HG03457 (cell line): ENCODE data around the gene ATM.
A peak's percentile ranks its signal among the peaks of the same experiment; 100 is the strongest.
"Not testable (repeated sequence)": the region's sequence is repeated elsewhere in the genome, so short reads cannot be mapped to it uniquely, and the experiment has no call there.

Experiments
- ATAC-seq: cut with Tn5 transposase; IDR thresholded peaks from one replicate; pipeline ENCODE4 v1.9.1; 2021; ENCODE audit warnings: moderate number of reproducible peaks; ENCODE audit not compliant: unreplicated experiment

ATM gene

DNA sequence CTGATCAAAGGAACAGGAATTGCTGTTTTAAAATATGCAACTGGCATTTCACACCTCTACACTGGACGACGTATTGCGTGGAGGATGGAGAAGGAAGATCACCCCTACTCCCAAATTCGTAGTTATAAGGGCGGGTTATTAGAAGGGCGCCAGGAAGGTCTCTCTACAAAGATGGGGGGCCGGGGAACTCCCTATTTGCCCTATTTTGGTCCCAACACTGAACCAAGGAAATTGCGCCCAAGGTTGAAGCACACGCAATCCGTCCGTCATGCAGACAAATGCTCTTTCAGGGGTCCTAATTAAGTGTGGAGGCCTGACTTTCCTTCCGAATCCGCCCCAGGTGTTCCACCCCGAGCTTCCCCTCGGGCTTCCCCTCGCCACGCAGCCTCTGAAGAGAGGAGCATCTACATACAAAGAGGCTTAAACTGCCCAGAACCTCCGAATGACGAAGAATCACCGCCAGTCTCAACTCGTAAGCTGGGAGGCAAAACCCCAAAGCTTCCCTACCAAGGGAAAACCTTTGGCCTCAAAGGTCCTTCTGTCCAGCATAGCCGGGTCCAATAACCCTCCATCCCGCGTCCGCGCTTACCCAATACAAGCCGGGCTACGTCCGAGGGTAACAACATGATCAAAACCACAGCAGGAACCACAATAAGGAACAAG, 825 bp upstream of the ATM start:
- ATAC-seq: peak; percentile 0

DNA sequence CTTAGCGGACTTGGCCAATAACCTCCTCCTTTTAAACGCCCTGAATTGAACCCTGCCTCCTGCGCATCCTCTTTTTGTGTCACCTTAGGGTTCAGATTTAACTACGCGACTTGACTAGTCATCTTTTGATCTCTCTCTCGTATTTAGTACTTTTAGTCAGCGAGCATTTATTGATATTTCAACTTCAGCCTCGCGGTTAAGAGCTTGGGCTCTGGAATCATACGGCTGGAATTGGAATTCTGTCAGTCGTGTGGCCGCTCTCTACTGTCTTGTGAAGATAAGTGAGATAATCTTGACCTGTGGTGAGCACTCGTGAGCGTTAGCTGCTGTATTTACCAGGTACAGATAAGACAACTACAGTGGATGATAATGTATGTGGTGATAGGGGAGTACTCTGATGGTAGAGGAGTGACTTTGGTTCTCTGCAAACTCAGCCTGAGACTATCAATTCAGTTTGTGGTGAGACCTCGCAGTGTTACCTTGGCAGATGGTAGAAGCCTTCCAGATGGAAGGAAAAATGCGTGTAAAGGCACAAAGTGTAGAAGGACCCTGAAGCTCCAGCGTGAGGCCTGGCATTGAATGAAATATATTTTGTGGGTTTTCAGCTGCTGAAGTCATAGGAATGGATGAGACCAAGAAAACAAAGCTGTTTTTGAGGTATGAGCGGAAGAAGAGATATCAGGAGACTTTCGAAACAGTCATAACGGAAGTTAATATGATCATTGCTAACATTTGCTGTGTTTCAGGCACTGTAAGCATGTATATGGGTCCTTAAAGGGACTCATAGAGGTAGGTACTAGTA, 682 bp downstream of the ATM start:
- ATAC-seq: no peak

DNA sequence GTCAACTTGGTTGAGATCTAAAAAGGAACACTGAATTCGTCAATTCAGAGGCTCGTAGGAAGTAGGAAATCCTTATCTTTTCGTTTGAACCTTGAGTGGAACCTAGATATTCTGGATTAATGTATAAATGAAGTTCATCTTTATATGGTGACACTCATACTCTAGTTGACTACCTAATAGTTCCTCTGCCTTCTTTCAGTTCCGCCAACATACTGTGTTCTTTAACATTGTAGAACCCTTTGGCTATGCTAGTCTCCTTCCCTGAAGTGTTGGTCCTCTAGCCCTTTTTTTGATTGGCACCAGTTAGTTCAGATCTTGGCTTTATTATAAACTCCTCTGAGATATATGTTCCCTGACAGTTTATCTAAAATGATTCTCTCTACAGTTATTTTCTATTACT, 1.5 kb downstream of the ATM start:
- ATAC-seq: no peak

DNA sequence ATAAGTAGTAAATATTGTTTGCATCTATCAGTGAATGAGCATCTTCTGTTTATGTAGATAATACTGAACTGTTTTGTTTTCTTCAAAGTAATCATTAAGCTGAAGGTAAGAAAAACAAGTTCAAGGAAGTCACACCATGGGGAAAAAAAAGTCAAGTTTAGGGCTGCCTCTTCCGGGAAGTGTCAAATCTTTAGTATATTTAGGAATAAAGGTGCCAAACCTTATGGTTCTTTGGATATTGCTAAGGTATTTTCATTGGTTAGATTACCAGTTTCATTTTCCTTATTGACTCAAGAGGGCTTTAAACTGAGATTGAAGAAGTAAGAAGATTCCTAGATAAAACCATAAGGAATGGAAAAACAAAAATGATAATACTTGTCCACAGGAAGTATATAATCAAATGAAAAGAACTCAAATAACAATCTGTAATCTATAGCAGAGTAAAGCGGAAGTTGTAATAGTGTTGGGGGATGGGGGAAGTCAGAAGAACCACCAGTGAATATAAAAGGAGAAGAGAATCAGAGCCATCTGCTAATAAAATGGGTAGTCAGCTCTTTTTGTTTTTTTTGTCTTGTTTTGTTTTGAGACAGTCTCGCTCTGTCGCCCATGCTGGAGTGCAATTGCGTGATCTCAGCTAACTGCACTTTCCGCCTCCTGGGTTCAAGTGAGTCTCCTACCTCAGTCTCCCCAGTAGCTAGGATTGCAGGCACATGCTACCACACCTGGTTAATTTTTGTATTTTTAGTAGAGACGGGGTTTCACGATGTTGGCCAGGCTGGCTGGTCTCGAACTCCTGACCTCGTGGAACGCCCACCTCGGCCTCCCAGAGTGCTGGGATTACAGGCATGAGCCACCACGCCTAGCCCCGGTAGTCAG, 2.3 kb downstream of the ATM start:
- ATAC-seq: no peak

DNA sequence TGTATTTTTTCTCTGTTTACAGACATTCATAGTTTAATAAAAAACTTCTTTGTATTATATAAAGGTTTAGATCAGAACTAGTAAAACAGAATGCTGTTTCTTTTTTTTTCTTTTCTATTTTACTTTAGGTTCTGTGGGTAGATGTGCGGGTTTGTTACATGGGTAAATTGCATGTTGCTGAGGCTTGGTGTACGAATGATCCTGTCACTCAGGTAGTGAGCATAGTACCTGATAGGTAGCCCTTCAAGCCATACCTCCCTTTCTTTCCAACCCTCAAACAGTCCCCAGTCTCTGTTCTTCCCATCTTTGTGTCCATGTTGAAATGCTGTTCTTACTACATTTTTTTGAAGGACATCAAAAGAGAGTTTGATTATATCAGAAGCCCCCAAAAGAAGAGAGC, 3.2 kb downstream of the ATM start:
- no peak for ATAC-seq

DNA sequence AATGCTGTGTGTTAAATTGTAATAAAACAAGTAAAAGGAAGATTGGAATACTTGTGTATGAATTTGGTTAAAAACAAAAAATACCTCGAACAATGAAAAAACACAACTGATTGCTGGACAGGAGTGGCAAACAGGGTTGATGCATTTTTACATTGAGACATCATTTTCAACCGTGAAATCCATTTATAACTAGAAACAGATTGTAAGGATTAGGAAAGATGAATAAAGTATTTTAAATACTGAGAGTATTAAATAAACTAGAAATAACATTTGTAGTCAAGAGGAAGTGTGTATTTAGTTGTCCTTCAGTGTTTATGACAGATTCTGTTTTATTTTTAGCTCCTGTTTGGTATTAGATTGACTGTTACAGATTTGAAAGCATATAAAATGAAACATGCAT, 5.4 kb downstream of the ATM start:
- ATAC-seq: no peak

DNA sequence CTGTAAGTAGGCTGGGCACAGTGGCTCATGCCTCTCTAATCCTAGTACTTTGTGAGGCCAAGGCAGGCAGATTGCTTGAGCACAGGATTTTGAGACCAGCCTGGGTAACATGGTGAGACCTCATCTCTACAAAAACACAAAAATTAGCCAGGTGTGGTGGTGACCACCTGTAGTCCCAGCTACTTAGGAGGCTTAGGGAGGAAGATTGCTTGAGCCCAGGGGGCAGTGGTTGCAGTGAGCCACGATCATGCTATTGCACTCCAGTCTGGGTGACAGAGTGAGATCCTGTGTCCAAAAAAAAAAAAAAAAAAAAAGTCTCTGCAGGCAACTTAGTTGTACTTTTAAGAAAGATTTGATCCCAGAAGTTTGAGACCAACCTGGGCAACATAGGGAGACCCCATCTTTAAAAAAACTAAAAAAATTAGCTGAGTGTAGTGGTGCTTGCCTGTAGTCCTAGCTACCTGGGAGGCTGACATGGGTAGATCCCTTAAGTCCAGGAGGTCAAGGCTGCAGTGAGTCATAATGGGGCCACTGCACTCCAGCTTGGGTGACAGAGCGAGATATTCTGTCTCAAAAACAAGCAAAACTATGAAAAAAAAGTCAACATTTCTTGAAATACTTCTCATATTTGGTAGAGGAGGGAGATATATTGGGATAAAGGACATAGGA, 10.5 kb downstream of the ATM start:
- ATAC-seq: no peak

DNA sequence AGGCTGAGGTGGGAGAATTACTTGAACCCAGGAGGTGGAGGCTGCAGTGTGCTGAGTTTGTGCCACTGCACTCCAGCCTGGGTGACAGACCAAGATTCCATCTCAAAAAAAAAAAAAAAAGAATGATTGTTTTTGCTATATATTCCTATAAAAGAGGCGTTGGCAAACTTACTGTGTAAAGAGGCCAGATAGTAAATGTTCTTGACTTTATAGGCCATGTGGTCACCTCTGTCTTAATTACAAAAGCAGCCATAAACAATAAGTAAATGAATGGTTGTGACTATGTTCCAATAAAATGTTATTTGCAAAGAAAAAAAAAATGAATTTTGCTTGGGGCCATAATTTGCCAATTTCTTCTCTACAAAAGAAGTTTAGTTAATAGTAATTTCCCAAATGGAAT, 12.3 kb downstream of the ATM start:
- no peak for ATAC-seq

DNA sequence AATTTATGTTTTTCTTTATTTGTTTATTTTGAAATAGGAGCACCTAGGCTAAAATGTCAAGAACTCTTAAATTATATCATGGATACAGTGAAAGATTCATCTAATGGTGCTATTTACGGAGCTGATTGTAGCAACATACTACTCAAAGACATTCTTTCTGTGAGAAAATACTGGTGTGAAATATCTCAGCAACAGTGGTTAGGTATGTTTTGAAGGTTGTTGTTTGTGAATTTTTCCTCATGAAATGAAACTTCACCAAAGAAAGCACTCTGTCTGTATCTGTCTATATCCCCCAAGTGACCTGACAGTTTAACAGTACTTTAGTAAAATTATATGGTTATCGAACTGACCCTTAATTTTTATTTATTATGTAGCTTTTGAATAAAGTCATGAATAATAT, 12.8 kb downstream of the ATM start:
- ATAC-seq: no peak

DNA sequence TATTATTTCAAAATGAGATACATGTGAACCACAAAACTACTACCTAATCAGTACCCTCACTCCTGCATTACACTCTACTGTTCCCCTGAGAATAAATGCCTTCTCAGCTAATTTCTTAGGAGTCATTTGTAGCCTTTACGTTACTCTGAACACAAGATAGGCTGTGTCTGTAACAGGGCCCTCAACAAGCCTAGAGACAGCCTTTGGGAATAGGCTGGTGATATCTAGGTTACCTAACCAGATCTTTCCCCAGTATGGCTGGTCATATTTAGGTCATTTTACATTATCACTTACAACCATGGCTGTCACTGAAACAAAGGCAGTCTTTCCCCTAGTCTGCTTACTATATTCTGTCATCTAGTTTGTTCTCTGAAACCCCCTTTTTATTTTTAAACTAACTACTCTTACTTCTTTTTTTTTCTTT, 14.2 kb downstream of the ATM start:
- ATAC-seq: peak; percentile 43

DNA sequence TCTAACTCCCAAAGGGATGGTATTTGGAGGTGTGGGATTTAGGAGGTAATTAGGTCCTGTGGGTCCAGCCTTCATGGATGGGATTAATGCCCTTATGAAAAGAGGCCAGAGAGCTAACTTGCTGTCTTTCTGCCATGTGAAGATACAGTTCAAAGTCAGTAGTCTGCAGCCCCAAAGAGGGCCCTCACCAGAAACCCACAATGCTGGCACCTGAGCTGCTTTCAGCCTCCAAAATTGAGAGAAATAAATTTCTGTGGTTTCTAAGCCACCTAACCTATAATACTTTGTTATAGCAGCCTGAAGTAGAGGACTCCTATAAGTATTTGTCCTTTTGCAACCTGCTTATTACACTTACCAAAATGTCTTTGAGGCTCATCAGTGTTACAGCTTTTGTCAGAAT, 16.2 kb downstream of the ATM start:
- no peak for ATAC-seq

DNA sequence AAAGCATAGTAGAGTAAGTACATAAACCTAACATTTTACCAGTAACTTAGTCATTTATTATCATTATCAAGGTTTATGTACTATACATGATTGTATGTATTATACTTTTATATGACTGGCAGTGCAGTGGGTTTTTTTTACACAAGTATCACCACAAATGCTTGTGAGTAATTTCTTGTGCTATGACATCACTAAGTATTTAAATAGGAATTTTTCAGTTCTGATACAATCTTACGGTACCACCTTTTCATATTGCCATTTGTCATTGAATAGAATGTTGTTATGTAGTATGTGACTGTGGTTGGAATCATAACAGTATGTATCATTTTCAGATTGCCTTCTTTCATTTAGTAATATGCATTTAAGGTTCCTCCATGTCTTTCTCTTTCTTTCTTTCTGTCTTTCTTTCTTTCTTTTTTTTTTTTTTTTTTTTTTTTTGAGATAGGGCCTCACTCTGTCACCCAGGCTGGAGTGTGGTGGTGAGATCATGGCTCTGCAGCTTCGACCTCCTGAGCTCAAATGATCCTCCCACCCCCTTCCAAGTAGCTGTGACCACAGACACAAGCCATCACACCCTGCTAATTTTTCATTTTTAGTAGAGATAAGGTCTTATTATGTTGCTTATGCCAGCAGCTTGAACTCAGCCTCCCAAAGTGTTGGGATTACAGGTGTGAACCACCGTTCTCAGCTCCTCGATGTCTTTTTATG, 18.6 kb downstream of the ATM start:
- ATAC-seq: no peak

DNA sequence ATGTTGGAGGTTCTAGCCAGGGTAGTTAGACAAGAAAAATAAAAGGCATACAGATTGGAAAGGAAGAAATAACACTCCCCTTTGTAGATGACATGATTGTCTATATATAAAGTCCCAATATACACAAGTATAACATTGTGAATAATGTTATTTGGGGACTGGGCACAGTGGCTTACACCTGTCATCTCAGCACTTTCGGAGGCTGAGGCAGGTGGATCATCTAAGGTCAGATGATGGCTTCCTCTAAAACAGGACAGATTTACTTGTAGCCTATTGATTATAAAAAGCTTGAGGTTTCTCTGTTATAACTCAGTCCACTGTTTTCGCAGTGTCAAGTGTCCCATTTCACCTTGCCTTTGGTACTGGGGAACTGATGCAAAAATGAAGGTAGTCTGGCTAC, 19.6 kb downstream of the ATM start:
- ATAC-seq: no peak

DNA sequence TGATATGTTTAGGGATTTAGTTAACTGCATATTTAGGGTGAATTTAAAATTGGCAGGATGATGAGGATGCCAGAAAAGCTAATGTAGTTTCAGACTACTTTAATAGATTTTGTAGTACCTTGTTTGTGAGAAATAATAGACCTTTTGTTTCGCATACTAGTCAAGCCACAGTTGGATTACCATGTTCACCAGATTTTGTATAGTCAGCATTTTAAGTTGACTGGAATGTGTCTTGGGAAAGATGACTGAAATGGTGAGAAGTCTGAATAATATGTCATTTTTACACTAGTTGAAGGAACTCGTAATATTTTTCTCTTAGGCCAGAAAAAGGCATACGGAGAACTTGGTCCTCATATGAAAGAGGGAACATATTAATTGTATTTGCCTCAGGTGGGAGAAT, 23.4 kb downstream of the ATM start:
- no peak for ATAC-seq

DNA sequence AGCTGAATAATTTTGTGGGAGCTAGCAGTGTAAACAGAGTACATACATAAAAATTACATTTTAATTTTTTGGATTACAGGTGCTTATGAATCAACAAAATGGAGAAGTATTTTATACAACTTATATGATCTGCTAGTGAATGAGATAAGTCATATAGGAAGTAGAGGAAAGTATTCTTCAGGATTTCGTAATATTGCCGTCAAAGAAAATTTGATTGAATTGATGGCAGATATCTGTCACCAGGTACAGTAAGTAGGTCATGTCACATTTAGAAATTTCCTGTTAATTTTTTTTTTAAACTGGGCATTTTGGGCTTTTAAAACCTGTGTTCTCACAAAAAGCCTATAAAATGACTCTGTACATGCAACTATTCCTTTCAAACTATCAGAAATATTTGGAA, 24.0 kb downstream of the ATM start:
- no peak for ATAC-seq

DNA sequence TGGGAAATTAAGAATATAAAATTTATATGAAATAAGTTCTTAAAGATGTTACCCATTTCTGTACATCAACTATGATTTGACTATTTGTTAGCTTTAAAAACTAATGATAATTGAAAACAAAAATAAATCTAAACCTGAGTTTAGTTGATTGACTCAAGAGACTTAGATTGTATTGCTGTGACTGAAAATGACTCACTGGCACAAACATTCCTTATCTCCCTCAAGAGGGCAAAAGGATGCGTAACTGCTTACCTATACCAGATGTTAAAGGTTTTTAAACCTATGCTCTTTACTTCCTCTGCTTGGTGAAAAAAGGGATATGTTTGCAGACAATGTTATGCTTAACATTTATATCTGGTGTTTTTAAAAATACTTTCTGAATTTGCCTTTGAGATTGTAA, 30.3 kb downstream of the ATM start:
- ATAC-seq: no peak

DNA sequence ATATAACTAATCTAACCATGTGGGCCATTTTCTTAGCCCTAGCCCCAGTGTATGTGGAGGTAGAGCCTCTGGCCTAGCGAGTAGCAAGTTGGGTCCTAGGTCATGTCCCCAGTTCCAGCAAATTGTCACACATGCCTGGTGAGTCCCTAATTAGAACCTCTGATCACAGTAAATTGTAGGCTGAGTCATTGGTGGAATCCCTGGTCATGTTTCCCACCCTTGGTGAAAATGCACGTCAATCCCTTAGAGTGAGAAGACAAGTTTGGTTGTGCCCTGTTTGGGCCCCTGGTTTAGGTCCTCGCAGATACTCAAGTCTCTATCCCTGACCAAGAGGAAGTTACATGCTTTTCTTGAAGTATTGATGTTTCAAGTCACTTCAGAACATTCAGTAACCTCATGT, 46.7 kb downstream of the ATM start:
- ATAC-seq: no peak

DNA sequence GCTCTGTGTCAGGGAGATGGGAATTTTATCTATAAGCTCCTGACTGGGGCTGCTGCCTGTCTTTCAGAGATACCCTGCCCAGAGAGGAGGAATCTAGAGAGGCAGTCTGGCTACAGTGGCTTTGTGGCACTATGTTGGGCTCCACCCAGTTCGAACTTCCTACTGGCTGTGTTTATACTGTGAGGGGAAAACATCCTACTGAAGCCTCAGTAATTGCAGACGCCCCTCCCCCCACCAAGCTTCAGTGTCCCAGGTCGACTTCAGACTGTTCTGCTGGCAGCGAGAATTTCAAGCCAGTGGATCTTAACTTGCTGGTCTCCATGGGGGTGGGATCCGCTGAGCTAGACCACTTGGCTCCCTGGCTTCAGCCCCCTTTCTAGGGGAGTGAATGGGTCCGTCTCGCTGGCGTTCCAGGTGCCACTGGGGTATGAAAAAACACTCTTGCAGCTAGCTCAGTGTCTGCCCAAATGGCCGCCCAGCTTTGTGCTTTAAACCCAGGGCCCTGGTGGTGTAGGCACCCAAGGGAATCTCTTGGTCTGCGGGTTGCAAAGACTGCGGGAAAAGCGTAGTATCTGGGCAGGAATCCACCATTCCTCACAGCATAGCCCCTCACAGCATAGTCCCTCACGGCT, 54.2 kb downstream of the ATM start:
- not testable (repeated sequence) for ATAC-seq

DNA sequence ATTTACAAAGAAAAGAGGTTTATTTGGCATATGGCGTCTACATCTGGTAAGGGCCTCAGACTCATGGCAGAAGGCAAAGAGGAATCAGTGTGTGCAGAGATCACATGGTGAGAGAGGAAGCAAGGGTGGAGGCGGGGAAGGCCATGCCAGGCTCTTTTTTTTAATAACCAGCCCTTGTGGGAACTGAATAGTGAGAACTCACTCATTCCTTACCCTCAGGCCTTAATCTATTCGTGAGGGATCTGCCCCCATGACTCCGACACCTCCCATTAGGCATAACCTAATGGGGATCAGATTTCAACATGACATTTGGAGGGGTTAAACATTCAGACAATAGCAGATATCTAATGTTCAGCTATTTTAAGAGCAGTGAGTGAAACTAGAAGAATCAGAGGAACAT, 55.7 kb downstream of the ATM start:
- no peak for ATAC-seq

DNA sequence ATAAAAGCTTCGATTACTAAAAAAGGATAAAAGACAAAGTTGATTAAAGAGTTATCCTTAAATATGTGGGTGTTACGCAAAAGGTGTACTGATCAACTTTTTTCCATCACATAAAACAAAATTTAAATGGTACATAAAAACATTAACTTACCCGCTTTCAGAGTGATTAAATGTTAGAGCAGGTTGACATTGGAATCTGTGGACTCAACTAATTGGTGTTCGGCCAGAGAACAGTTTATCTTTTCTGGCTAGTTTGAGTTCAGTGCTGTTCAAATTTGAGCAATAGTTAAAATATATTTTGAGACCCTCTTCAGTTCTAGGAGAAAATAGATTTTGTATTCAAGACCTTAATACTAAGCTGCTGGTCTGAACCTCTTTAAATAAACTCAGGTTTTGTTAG, 56.1 kb downstream of the ATM start:
- ATAC-seq: no peak
